Right lobe of liver (tissue), 4 donors: Measurements from ENCODE around the gene SPRR2F.
"Not testable (repeated sequence)": the region's sequence is repeated elsewhere in the genome, so short reads cannot be mapped to it uniquely, and the experiment has no call there.

Source experiments
- POLR2A ChIP-seq: fragments of 450-650 bp; IDR thresholded peaks from one replicate; pipeline ENCODE4 v1.6.1; 2017; ENCODE audit warnings: antibody characterized with exemption, mild to moderate bottlenecking
- TF ChIP-seq, protein P1 (sequence below), 4 donors: fragments of 200-600 bp in 3 of 4; fragments of 450-650 bp in 1 of 4; IDR thresholded peaks; one replicate each; pipeline versions ENCODE4 v1.5.1 to v1.8.0; 2016 to 2022; ENCODE audit warnings: antibody characterized with exemption in 4 of 4, mild to moderate bottlenecking in 2 of 4
- donor health status: DM: no; HTN: no; CAD: no.
- donor health status: DM: no; HTN: no; CAD: no.
- donor health status: DM: no; HTN: yes; CAD: no.

DNA sequence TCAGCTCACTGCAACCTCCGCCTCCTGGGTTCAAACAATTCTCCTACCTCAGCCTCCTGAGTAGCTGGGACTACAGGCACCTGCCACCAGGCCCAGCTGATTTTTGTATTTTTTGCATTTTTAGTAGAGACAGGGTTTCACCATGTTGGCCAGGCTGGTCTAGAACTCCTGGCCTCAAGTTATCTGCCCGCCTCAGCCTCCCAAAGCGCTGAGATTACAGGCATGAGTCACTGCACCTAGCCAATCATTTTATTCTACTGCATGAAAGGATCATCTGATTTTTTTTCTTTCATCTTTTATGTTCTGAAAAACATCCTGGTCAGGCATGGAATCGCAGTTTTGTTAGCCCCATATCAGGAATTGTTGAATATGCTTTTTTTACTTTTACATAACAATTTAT lies 15.4 kb upstream of the SPRR2F start:
- TF ChIP-seq, protein P1, sequence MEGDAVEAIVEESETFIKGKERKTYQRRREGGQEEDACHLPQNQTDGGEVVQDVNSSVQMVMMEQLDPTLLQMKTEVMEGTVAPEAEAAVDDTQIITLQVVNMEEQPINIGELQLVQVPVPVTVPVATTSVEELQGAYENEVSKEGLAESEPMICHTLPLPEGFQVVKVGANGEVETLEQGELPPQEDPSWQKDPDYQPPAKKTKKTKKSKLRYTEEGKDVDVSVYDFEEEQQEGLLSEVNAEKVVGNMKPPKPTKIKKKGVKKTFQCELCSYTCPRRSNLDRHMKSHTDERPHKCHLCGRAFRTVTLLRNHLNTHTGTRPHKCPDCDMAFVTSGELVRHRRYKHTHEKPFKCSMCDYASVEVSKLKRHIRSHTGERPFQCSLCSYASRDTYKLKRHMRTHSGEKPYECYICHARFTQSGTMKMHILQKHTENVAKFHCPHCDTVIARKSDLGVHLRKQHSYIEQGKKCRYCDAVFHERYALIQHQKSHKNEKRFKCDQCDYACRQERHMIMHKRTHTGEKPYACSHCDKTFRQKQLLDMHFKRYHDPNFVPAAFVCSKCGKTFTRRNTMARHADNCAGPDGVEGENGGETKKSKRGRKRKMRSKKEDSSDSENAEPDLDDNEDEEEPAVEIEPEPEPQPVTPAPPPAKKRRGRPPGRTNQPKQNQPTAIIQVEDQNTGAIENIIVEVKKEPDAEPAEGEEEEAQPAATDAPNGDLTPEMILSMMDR (IDR thresholded peaks at IDR 0.05) = not testable (repeated sequence)
- not testable (repeated sequence) for TF ChIP-seq POLR2A
